Stimulated activated CD4-positive, alpha-beta T cell treated with anti-CD3 and anti-CD28 coated beads, Interleukin-1b, Interleukin-23, amount 100 ng/mL, for 1 hour (primary cell): ENCODE measurements around the gene GPRC5B.

Experiments
- DNase-seq, 2 donors: peaks; one replicate each; pipeline ENCODE4 v3.0.0-alpha.2; 2020; ENCODE audit warnings: low read depth in 2 of 2

GPRC5B gene

DNA sequence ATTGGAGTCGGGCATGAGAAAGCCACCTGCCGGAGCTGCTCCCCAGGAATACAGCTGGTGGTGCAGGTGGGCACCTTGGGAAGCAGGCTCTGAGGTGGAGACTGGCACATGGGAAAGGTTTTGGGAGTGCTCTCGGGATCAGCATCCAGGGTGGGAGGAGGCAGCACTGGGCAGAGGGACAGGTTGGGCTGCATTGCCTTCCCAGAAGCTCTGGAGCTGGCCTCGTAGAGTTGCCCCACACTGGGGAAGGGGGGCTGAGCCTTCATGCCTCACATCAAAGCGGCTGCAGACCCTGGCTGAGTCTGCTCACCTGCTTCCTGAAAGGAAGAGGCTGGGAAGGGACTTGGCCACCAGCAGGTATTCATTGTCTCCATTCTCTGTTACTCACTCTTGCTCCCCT lies 13.5 kb upstream of the GPRC5B start:
- no peak for DNase-seq

DNA sequence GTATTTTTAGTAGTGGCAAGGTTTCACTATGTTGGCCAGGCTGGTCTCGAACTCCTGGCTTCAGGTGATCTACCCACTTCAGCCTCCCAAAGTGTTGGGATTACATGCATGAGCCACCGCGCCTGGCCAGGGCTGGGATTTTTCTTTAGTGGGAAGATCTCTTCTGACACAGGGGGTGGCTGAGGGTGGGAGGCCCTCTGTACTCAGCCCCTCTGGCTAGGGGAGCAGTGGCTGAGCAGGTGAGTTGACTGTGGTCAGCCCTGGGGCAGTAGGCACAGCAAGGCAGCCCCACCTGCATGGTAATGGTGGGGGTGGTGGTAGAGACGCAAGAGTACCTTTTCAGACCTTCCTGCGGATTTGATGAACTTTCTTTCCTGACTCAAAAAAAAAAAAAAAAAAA lies 12.3 kb upstream of the GPRC5B start:
- no peak for DNase-seq

DNA sequence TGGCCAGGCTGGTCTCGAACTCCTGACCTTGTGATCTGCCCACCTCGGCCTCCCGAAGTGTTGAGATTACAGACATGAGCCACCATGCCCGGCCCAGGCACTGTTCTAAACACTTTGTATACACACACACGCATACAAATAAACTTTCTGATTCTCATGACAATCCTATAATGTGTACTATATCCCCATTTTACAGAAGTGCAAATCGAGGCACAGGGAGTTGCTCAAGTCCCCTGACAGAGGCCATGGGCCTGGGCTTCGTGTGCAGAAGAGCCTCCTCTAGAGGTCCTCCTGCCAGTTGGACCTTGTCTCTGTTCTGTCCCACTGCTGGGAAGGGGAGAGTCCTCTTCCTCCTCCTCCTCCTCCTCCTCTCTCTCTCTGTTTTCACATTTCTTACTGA lies 9.9 kb upstream of the GPRC5B start:
- no peak for DNase-seq

DNA sequence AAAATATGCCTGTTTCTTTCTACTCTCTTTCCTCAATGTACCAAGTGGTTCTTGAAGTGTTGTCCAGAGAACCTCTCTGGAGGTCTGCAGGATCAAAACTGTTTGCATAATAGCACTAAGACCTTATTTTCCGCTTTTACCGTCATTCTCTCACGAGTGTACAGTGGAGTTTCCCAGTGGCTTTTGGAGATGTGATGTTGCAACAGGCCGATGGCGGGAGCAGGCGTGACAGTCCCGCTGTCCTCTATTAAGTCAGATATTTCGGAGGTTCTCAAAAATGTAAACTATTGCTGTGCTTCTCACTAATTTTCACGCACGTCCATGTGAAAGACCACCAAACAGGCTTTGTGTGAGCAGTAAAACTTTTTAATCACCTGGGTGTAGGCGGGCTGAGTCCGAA lies 8.3 kb upstream of the GPRC5B start:
- no peak for DNase-seq

DNA sequence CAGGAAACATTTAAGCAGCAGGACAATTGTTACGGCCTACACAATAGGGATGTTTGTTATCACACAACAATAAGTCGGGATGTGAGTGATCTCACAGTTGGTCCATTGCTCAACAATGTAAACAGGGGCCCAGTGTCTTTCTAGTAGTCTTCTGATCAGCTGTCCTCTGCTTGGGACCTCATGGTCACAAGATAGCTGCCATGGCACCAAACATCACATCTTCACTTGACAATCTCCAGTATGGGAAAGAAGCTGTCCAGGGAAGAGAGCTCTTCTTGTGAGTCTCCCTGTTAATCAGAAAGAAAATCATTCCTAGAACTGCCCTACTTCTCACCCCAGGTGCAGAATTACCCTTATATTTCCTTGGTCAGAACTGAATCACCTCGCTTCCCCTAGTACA lies 6.3 kb upstream of the GPRC5B start:
- no peak for DNase-seq

DNA sequence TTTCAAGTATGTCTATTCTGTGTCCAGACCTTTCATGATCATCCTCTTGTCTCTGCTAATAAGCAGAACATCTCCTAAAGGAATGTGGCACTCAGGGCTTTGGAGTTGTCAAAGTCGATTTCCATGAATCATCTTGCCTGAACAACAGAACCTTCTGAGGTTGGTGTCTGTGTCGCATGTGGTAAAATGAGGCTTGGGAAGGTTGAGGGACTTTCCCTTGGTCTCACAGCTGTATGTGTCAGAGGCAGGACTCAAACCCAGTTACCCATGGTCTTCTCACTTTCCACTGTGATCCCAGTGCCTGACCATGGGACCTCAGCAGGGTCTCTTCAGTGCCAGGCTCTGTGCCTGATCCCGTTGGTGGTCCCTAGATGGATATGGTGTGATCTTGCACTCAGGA lies 4.2 kb upstream of the GPRC5B start:
- DNase-seq = no peak

DNA sequence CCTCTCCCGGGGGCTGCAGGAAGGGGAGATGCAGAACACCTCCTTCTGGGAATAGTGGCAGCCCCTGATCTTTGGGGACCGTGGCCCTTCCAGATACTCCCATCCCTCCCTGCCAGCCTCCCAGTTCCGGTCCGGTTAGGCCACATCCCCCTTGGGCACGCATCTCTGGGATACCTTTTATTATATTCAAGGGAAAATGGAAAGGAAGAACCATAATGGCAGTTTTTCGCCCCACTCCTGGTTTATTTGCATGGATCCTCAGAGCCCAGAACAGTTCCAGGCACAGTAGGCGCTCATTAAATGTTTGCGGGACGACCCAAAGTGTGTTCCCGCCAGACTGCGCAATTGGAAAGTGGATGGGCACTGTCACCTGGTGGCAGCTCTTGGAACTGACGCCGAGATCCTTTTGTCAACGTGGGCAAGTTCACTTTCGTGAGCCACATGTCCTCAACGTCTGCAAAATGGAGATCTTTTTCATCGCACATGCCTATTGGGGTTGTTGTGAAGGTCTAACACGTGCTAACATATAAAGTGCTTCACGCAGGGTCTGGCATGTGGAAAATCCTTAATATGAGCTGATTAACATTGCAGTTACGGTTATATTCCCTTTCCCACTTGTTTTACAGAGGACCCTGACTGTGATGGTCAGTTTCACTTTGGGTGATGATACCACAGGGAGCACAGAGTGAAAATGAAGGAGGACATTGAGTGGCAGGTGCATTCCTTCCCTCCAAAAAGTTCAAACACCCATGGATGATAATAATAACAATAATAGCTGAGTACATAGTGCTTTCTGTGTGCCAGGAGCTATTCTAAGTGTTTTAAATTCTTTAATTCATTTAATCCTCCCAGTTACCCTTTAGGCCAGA lies 1.7 kb upstream of the GPRC5B start:
- peak; percentile 34 to 75 for DNase-seq

DNA sequence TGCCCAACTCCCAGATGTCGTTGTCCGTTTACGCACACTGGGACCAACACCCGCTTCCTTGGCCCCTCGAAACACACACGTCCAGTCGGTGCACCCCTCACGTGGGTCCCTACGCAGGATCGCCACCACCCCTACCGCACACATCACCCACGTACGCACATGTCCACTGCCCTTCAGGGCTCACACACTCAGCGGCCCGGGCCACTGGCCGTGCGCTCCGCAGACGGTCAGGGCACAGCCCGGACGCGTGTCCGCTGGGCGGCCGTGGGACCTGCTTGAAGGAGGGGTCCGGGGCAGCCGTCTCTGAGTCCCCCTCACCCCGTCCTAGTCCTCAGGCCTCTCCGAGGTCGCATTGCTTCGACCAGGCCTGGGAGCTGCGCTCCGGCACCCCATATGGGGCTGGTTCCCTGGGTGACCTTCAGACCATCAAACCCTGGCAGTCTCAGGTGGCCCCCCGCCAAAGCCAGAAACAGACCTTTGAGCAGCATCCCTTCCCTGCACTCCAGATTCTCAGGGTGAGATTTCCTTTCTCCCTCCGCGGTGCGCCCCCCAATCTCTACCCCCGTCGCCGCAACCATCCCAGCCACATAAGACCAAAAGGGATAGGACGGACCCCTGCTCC lies 914 bp upstream of the GPRC5B start:
- DNase-seq = no peak

DNA sequence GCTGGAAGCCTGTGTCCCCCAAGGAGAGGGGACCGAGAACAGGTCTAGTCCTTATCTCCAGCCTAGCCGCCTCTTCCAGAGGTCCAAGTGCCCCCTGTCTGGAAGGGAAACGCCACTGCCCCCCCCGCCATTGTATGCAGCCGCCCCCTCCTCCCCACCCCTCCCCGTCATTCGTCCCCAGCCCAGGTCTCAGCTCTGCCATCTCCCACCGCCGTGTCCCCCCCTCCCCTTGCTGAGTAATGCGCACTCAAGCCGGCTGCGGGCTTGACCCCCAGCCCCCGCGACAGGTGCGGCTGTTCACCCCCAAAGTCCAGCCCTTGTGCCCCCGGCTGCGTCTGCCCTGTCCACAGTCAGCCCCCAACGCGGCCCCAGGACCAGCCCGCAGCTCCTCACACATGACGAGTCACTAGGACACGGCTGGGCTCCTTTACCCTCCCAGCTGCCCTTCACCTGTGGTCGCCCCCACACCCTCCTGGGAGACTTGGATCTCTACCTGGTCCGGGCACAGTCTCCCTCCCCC lies 622 bp downstream of the GPRC5B start:
- no peak for DNase-seq

DNA sequence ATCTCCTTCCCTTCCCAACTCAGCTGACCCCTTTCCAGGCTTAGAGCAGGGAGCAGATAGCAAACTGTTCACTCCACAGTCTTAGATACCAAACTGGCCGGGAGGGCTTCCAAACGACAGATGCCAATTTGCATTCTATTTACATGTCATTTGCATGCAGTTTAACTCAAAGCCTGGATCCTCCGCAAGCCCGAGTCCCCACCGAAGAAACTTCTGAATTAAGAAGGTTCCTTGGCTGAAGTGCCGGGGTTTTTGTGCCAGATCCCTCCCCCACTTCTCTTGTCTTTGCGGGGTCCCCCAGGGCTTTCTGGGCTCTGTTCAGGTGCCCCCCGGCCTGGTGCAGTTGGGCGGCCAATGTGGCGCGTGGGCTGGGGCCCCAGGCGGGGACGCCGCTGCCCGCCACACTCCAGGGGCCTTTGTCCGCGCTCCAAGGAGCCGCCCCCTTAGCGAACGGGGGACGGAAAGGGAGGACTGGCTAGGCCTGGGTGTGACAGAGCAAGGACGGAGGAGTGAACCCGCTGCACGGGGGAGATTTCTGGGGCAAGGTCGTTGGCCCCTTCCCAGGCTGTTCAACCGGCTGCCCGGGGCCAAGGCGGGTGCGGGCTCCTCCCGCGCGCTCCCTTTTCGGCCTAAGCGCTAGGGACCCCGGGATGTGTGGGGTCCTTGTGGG lies 1.2 kb downstream of the GPRC5B start:
- DNase-seq = no peak

DNA sequence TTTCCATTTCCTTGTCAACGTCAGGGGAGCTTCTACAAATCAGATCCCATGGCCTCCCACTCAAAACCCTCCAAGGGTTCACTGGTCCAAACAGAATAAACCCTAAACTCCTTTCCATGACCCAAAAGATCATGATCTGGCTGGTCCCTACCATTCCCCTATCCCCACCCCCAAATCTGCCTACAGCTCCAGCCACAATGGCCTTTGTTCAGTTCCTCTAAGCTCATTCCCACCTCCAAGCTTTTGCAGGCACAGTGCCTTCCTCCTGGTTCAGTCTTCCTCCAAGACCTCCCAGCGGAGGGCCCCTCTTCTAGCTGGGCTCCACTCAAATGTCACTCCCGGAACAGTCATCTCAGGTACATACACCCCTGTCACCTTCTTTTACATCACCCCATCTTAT lies 2.0 kb downstream of the GPRC5B start:
- no peak for DNase-seq

DNA sequence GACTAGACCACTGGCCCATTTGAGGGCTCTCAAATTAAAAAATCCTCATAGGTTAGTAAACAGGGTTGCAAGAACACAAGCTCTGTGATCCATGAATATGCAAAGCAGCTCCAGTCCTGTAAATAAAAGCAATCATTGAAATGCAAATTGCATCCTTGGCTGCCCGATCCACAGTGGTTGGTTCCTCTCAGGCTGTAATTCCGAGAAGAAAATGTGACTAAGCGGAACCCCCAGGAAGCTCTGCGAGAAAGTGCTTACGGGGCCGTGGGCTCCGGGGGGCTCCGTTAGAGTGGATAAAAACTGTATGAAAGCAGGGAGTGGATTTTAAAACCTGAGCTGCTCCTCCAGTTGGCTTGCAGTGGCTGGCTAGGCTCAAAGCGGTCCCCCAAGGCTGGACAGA lies 2.5 kb downstream of the GPRC5B start:
- DNase-seq = no peak

DNA sequence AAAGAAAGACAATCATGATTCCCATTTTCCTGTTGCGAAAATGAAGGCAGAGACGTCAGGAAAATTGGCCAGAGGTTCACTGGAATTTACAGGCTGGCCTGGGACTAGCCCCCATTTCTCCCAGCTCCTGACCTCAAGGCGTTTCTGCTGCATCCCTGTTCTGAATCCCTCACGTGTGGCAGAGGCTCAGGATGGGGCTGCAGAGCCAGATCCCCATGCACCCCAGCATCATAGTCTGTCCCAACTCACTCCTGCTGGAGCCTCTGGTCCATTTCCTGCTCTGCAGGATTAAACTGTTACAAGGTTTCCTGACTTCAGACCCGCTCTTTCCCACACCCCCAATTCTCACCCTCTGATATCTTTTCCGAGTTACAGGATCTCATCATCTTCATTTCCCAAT lies 2.9 kb downstream of the GPRC5B start:
- DNase-seq = no peak

DNA sequence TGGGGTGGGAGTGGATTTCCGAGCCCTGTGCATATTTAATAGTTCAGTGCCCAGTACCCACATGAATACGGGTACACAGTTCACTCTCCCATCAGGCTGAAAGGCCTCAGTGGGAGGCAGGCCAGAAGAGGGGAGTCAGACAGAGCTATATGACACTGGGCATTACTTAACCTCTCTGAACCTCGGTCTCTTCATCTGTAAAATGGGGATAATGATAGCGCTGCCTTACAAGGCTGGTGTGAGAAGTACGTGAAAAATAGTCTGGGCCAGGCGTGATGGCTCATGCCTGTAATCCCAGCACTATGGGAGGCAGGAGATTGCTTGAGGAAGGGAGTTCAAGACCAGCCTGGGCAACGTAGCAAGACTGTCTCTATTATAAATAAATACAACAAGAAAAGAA lies 3.6 kb downstream of the GPRC5B start:
- DNase-seq = no peak

DNA sequence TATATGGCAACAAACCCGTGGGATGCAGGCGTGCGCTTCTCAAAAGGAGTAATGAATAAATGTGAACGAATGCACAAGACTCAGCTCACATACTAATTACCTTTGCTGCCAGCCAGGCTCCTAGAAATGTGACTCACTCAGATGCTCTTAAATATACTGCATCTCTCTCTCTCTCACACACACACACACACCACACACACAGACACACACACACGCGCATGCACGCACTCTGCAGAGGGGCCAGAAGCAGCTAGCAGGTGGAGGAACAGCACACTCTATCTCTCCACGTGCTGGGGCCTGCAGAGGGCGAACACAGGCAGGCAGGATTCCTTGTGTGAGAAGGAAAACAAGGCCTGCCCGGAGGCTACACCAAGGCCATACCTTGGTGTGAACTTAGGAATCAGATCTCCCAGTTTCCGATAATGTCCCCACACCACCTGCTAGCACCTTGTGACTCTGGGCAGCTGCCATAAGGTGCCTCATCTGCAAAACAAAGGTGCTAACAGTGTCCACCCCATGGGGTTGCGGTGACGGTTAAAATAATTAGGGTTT lies 5.3 kb downstream of the GPRC5B start:
- DNase-seq = no peak

DNA sequence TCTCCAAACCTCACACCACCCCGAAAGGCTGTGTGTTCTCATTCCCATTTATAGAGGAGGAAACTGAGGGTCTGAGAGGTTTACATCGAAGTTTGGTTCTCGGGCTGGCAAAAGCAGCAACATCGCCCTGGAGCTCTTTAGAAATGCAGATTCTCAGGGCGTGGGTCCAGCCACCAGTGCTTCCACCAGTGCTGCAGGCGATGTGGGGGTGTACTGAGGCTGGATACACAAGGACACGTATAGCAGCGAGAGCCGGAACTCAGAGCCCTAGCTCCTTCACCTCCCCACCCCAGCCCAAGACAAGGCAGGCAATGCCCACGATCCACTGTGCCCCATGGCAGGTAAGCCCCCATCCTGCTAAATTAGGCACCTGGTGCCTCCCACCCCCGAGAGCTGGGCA lies 5.9 kb downstream of the GPRC5B start:
- no peak for DNase-seq

DNA sequence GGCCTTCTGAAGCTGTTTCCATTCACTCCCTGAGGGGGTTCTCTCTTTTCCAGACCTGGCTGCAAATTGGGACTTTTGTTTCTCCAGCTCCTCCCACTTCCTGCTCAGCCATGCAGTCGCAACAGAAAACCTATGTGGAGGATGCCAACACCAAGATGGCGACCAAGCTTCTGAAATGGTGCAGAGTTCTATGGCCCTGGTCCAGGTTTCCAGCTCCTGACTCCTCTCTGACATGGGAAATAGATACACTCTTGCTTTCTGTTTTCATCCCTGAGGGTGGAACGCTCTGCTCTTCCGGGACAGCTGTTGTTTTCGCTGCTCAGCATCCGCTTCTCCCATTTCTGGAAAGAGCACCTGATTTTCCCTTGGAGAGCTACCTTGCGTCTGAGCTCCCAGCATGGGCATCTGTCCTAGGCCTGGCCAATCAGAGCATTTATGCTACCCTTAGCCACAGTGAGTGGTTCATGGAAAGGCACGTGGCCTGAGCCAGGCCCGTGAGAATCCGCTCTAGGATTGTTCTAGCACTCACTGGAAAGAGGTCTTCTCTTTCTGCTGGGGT lies 8.1 kb downstream of the GPRC5B start:
- DNase-seq = no peak

DNA sequence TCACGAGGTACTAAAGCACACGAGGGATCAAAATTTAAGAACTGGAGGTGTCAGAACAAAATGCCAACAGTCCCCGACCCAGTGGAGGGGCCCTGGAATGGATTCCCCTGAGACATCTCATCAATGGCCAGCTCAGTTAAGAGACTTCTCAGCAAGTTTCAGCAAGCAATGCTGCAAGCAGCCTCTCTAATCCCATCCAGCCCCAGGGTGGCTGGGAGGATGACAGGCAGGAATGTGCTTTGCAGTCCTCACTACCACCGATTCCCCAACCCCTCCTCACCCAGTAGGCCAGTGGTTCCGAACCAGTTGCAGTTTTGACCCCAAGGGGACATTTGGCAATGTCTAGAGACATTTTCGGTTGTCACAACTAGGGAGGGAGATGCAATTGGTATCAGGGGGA lies 8.7 kb downstream of the GPRC5B start:
- DNase-seq = no peak

DNA sequence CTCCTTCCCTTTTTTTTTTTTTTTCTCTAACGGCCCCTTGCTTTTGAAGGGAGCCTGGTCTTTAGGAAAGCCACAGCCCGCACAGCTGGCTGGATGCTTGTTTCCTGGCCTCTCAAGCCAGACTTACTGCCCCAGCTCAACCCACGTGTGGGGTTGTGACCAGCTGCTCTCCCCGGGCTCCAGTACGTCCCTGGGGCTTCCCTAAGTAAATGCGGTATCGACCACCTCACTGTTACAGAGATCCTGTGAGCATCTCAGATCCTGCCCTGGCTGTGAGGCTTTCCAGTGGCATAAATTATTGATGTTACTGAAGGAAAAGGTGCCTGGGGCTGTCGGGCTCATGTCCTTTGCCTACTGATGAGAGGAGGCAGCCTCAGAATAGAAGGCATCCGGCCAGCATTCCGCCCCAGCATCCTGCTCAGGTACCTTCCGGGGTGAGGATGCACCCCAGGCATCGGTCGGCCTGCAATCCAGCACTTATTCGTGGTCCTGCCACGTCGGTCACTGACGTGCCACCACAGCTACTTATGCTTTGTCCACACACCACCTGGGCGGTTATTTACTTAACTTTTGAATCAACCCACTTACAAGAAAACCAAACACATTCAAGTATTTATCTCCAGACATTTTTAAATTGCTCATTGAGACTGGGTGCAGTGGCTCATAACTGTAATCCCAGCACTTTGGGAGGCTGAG lies 9.6 kb downstream of the GPRC5B start:
- no peak for DNase-seq

DNA sequence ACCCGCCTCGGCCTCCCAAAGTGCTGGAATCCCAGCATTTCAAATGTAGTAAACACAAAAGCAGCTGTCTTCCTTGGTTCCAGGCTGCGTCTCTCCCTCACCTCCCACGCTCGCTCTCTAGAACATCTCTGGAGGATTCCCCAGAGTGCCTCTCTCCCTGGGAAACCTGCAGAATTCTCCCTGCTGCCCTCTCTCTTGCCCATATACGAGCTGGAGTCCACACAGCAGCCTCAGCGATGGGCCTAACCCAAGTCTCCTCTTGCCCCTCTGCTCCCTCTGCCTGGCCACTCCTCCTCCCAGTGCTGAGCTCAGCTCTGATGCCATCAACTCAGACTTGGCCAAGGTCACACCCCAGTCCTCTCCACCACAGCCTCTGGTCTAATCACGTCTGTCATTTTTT lies 10.6 kb downstream of the GPRC5B start:
- DNase-seq = no peak

DNA sequence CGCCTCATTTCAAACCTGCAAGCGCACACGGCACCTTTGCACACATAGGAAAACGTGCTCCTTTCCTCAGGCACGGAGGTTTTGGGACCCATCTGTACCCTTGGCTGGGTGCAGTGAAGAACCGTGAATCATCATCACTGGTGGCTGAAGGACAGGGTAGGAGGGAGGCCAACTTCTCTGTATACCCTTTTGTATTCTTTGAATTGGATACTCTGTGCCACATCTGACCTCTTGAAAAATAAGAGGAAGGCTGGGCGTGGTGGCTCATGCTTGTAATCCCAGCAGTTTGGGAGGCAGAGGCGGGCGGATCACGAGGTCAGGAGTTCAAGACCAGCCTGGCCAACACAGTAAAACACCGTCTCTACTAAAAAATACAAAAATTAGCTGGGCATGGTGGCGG lies 11.7 kb downstream of the GPRC5B start:
- no peak for DNase-seq
